ENCODE results near the gene NLRC5. TPM values are rescaled to one million over a fixed set of nuclear protein-coding genes. Genes with fewer than 3 reads are reported as not detected.

The NLRC5 gene
- total and polyA plus RNA-seq, 9 of the 15 experiments (the other 6 are each of a cell fraction or from before 2014, with no cell fraction given): 0.59 to 0.71 TPM; not detected in 7

GRCh38 chr16:57060323-57061083 lies 71.1 kb downstream of the NLRC5 start (continued):
- TF ChIP-seq ZNF324 (CRISPR knock-in tag; IDR thresholded peaks at IDR 0.05) (no peak), OTX1 (CRISPR knock-in tag; IDR thresholded peaks at IDR 0.05) (peak; percentile 86), PCBP2 (IDR thresholded peaks at IDR 0.05; ENCODE audit: low read depth, low read length, poor library complexity, severe bottlenecking) (no peak), TCF7L2 (IDR thresholded peaks at IDR 0.05; ENCODE audit: low read depth, low read length) (no peak), MTA2 (IDR thresholded peaks at IDR 0.05; ENCODE audit: low read depth) (no peak), BCLAF1 (IDR thresholded peaks at IDR 0.05; ENCODE audit: borderline replicate concordance in 1 of 2, control insufficient read depth in 1 of 2, low read depth in 2 of 2, low read length in 1 of 2) (no peak), ARID1B (IDR thresholded peaks at IDR 0.05) (0 out of 2 replicates have a peak, but pooled peaks have one; percentile 17), PRMT5 (CRISPR knock-in tag; IDR thresholded peaks at IDR 0.05) (no peak), HLTF (IDR thresholded peaks at IDR 0.05) (0 out of 2 replicates have a peak, but pooled peaks have one; percentile 26), U2AF1 (optimal IDR thresholded peaks at IDR 0.05; ENCODE audit: low read depth, low read length) (no peak), HDAC2 (IDR thresholded peaks at IDR 0.05) (no peak), PTTG1 (tag; IDR thresholded peaks at IDR 0.05; ENCODE audit: low read depth) (no peak), SREBF2 (CRISPR knock-in tag; IDR thresholded peaks at IDR 0.05) (no peak)
